ENCODE measurements around the gene SOX30. TPM values are rescaled to one million over a fixed set of nuclear protein-coding genes. Genes with fewer than 3 reads are reported as not detected.

The SOX30 gene
- total and polyA plus RNA-seq, 4 donors, result under 0.01 to 0.21 TPM; not detected in 2

DNA sequence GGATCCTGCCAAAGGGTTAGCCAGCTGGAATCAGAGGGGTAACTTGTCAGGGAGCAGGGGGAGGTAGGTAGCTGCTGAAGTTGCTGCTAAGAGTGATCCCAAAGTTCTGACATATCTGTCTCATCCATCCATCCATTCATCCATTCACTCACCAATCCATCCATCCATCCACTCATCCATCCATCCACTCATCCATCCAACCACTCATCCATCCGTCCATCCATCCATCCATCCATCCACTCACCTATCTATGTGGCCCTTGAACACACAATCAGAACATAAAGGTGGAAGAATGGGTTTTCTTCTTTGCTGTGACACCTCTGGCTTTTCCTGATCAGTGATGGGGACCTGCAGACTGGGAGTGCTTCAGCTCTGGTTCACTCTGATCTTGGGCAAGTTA is 16.1 kb upstream of the SOX30 start:
- Histone ChIP-seq H3K4me3 (ENCODE audit: low read depth in 1 of 3, low read length in 3 of 3) (no peak overlapping the region), H3K9ac (ENCODE audit: low read depth in 1 of 2, low read length in 2 of 2) (no peak overlapping the region), H3K27ac (ENCODE audit: low read depth in 1 of 2, low read length in 2 of 2) (no peak overlapping the region), H3K4me1 (ENCODE audit: control insufficient read depth in 4 of 4, insufficient read depth in 4 of 4, low read length in 3 of 4) (peaks cover 2 to 12% (median 9%) of the 10 kb centered on the region in 4 donors), H3K27me3 (ENCODE audit: control insufficient read depth in 4 of 4, insufficient read depth in 4 of 4, low read length in 3 of 4) (no peaks in the 10 kb centered on the region), H3K36me3 (ENCODE audit: control insufficient read depth in 4 of 4, insufficient read depth in 3 of 4, low read depth in 1 of 4, low read length in 3 of 4) (no peaks in the 10 kb centered on the region), H3K9me3 (ENCODE audit: control insufficient read depth in 4 of 4, low read length in 3 of 4) (no peaks in the 10 kb centered on the region)
- TF ChIP-seq GABPA (IDR thresholded peaks at IDR 0.05 in 1 of 2, conservative IDR thresholded peaks at IDR 0.05 in 1 of 2) (no peak), HNF4G (IDR thresholded peaks at IDR 0.05) (no peak), YY1 (IDR thresholded peaks at IDR 0.05) (no peak), NR2F2 (IDR thresholded peaks at IDR 0.05) (no peak), TAF1 (conservative IDR thresholded peaks at IDR 0.05) (no peak), SP1 (IDR thresholded peaks at IDR 0.05) (no peak), JUND (IDR thresholded peaks at IDR 0.05) (no peak), FOXA1 (IDR thresholded peaks at IDR 0.05) (no peak), FOXA2 (IDR thresholded peaks at IDR 0.05) (no peak)
- TF ChIP-seq, protein P1, sequence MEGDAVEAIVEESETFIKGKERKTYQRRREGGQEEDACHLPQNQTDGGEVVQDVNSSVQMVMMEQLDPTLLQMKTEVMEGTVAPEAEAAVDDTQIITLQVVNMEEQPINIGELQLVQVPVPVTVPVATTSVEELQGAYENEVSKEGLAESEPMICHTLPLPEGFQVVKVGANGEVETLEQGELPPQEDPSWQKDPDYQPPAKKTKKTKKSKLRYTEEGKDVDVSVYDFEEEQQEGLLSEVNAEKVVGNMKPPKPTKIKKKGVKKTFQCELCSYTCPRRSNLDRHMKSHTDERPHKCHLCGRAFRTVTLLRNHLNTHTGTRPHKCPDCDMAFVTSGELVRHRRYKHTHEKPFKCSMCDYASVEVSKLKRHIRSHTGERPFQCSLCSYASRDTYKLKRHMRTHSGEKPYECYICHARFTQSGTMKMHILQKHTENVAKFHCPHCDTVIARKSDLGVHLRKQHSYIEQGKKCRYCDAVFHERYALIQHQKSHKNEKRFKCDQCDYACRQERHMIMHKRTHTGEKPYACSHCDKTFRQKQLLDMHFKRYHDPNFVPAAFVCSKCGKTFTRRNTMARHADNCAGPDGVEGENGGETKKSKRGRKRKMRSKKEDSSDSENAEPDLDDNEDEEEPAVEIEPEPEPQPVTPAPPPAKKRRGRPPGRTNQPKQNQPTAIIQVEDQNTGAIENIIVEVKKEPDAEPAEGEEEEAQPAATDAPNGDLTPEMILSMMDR (IDR thresholded peaks at IDR 0.05; ENCODE audit: low read depth, low read length, missing input control), result no peak
- TF ChIP-seq, protein P2, sequence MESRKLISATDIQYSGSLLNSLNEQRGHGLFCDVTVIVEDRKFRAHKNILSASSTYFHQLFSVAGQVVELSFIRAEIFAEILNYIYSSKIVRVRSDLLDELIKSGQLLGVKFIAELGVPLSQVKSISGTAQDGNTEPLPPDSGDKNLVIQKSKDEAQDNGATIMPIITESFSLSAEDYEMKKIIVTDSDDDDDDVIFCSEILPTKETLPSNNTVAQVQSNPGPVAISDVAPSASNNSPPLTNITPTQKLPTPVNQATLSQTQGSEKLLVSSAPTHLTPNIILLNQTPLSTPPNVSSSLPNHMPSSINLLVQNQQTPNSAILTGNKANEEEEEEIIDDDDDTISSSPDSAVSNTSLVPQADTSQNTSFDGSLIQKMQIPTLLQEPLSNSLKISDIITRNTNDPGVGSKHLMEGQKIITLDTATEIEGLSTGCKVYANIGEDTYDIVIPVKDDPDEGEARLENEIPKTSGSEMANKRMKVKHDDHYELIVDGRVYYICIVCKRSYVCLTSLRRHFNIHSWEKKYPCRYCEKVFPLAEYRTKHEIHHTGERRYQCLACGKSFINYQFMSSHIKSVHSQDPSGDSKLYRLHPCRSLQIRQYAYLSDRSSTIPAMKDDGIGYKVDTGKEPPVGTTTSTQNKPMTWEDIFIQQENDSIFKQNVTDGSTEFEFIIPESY (IDR thresholded peaks at IDR 0.05), result no peak
- TF ChIP-seq, protein P3, sequence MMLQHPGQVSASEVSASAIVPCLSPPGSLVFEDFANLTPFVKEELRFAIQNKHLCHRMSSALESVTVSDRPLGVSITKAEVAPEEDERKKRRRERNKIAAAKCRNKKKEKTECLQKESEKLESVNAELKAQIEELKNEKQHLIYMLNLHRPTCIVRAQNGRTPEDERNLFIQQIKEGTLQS (IDR thresholded peaks at IDR 0.05), result no peak
- TF ChIP-seq, protein P4, sequence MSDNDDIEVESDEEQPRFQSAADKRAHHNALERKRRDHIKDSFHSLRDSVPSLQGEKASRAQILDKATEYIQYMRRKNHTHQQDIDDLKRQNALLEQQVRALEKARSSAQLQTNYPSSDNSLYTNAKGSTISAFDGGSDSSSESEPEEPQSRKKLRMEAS (IDR thresholded peaks at IDR 0.05), result no peak
- 74% methylated on average over 1 of the region's 1 CpG for WGBS
- DNase-seq (ENCODE audit: low spot score), result no peak

DNA sequence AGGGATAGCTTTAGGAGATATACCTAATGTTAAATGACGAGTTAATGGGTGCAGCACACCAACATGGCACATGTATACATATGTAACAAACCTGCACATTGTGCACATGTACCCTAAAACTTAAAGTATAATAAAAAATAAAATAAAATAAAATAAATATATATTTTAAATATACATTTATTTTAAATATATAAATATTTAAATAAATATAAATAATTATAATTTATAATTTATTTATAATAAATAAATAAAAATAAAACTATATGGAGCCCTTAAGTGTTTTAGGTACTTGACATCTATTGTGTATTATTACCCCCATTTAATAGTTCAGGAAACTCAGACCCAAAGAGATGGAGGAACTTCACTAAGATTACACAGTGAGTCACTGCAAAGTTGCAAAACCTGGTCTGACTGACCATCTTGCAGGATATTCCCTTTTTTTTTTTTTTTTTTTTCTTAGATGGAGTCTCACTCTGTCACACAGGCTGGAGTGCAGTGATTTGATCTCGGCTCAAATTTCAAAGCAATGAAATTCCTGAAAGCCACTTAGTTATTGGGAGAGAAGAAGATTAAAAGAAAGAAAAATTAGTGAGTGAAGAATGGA is 13.3 kb upstream of the SOX30 start:
- H3K9me3 ChIP-seq (ENCODE audit: control insufficient read depth in 4 of 4, low read length in 3 of 4), result no peaks in the 10 kb centered on the region
- H3K4me1 ChIP-seq (ENCODE audit: control insufficient read depth in 4 of 4, insufficient read depth in 4 of 4, low read length in 3 of 4), result peaks cover 0 to 1% (median under 1%) of the 10 kb centered on the region in 4 donors
- 85% methylated on average over 2 of the region's 2 CpGs for WGBS
- TF ChIP-seq FOXA1 (IDR thresholded peaks at IDR 0.05), result no peak
- TF ChIP-seq JUND (IDR thresholded peaks at IDR 0.05), result no peak
- no peak for TF ChIP-seq EGR1 (IDR thresholded peaks at IDR 0.05; ENCODE audit: low read depth in 2 of 2)
- no peak for TF ChIP-seq HNF4G (IDR thresholded peaks at IDR 0.05)
- no peak for TF ChIP-seq TAF1 (conservative IDR thresholded peaks at IDR 0.05)
- TF ChIP-seq YY1 (IDR thresholded peaks at IDR 0.05), result no peak
- no peak for TF ChIP-seq FOXA2 (IDR thresholded peaks at IDR 0.05)
- TF ChIP-seq, protein P2 (IDR thresholded peaks at IDR 0.05), result no peak
- TF ChIP-seq, protein P5, sequence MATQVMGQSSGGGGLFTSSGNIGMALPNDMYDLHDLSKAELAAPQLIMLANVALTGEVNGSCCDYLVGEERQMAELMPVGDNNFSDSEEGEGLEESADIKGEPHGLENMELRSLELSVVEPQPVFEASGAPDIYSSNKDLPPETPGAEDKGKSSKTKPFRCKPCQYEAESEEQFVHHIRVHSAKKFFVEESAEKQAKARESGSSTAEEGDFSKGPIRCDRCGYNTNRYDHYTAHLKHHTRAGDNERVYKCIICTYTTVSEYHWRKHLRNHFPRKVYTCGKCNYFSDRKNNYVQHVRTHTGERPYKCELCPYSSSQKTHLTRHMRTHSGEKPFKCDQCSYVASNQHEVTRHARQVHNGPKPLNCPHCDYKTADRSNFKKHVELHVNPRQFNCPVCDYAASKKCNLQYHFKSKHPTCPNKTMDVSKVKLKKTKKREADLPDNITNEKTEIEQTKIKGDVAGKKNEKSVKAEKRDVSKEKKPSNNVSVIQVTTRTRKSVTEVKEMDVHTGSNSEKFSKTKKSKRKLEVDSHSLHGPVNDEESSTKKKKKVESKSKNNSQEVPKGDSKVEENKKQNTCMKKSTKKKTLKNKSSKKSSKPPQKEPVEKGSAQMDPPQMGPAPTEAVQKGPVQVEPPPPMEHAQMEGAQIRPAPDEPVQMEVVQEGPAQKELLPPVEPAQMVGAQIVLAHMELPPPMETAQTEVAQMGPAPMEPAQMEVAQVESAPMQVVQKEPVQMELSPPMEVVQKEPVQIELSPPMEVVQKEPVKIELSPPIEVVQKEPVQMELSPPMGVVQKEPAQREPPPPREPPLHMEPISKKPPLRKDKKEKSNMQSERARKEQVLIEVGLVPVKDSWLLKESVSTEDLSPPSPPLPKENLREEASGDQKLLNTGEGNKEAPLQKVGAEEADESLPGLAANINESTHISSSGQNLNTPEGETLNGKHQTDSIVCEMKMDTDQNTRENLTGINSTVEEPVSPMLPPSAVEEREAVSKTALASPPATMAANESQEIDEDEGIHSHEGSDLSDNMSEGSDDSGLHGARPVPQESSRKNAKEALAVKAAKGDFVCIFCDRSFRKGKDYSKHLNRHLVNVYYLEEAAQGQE (IDR thresholded peaks at IDR 0.05), result no peak
- TF ChIP-seq, protein P4 (IDR thresholded peaks at IDR 0.05), result no peak
- no peak for TF ChIP-seq GABPA (IDR thresholded peaks at IDR 0.05 in 1 of 2, conservative IDR thresholded peaks at IDR 0.05 in 1 of 2)
- no peak for TF ChIP-seq HNF4A (conservative IDR thresholded peaks at IDR 0.05)
- TF ChIP-seq, protein P3 (IDR thresholded peaks at IDR 0.05), result no peak
- no peak for TF ChIP-seq RAD21 (IDR thresholded peaks at IDR 0.05)
- no peak for TF ChIP-seq SP1 (IDR thresholded peaks at IDR 0.05)
- DNase-seq (ENCODE audit: low spot score), result no peak
- H3K36me3 ChIP-seq (ENCODE audit: control insufficient read depth in 4 of 4, insufficient read depth in 3 of 4, low read depth in 1 of 4, low read length in 3 of 4), result no peaks in the 10 kb centered on the region
- no peak overlapping the region for H3K27ac ChIP-seq (ENCODE audit: low read depth in 1 of 2, low read length in 2 of 2)
- no peak overlapping the region for H3K4me3 ChIP-seq (ENCODE audit: low read depth in 1 of 3, low read length in 3 of 3)
- H3K9ac ChIP-seq (ENCODE audit: low read depth in 1 of 2, low read length in 2 of 2), result no peak overlapping the region
- H3K27me3 ChIP-seq (ENCODE audit: control insufficient read depth in 4 of 4, insufficient read depth in 4 of 4, low read length in 3 of 4), result no peaks in the 10 kb centered on the region

Measured in liver (tissue), 9 donors.